Stimulated activated CD4-positive, alpha-beta T cell treated with anti-CD3 and anti-CD28 coated beads, Interleukin-1b, Interleukin-23, amount 100 ng/mL, for 4 hours (primary cell): ENCODE results near the gene FCGBP.
"Not testable (repeated sequence)": the region's sequence is repeated elsewhere in the genome, so short reads cannot be mapped to it uniquely, and the experiment has no call there.

Experiments used
- DNase-seq, 2 donors: peaks; one replicate each; pipeline ENCODE4 v3.0.0-alpha.2; 2020; ENCODE audit warnings: low read depth in 2 of 2

Gene FCGBP

GRCh38 chr19:39890755-39891551 is 43.5 kb downstream of the FCGBP start:
- DNase-seq, result no peak

GRCh38 chr19:39889872-39890754 is 44.3 kb downstream of the FCGBP start:
- DNase-seq, result not testable (repeated sequence)

GRCh38 chr19:39887456-39887951 is 46.9 kb downstream of the FCGBP start:
- DNase-seq, result not testable (repeated sequence)

DNA sequence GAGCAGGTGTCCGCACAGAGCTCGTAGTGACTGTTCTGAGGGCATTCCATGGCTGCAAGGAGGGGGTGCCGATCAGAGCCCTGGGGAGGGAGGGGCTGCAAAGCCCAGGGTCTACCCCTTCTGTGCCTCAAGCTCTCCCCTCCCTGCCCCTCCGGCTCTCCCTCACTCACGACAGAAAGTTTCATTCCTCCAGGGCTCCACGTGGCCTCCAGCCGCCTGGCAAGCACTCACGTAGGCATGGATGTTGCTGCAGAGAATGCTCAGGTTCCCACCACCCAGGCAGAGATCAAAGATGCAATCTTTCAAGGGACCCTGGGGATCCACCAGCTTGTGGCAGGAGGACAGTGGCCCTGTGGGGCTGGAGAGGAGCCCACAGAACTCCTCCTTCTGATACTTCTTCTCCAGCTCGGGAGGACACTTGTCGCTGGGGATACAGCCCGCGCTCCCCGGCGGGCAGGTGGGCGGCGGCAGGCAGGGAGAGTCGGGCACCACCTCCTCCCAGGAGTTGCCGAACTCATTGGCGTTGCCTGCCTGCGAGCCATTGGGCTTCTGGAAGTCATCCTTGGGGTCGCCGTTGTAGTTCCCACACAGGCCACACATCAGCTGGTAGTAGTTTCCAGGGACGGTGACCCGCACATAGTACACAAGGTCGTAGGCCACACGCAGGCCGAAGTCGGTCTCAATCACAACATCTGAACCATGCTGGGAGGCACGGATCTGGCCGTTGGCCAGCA is 48.4 kb downstream of the FCGBP start:
- not testable (repeated sequence) for DNase-seq

DNA sequence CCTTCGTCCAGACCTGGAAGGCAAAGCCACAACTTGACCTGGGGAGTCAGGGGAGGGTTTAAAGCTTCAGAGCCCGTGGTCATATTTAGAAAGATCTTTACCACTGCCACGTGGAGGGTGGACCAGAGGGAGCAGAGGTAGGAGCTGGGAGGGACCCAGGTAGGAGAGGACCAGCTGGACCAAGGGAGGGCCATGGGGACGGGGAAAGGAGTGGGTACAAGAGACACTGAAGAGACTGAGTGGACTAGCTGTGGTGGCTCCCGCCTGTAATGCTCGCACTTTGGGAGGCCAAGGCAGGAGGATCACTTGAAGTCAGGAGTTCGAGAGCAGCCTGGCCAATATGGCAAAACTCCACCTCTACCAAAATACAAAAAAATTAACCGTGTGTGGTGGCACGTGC is 49.7 kb downstream of the FCGBP start:
- DNase-seq, result not testable (repeated sequence)
